NCI-H1694 treated with DMSO at 0.1 percent for 48 hours (cell line): Measurements from ENCODE around the gene MED13L.

ENCODE experiments used
- DNase-seq: peaks from one replicate; lab custom pipeline; 2025; lab: John Stamatoyannopoulos, UW

Gene MED13L

GRCh38 chr12:116126610-116127009, 150.9 kb downstream of the MED13L start:
- DNase-seq = no peak

- DNase-seq = no peak
These were observed 151.4 kb downstream of the MED13L start for GRCh38 chr12:116125956-116126566.

- DNase-seq = no peak
These were observed 152.4 kb downstream of the MED13L start for GRCh38 chr12:116125084-116125483.

- DNase-seq = peak; percentile 73
These were observed 153.8 kb downstream of the MED13L start for GRCh38 chr12:116123451-116124258.

GRCh38 chr12:116122628-116123027, 154.9 kb downstream of the MED13L start:
- DNase-seq = no peak

- no peak for DNase-seq
These were observed 156.0 kb downstream of the MED13L start for GRCh38 chr12:116121453-116121871.

GRCh38 chr12:116116650-116117424, 160.7 kb downstream of the MED13L start:
- no peak for DNase-seq

GRCh38 chr12:116113398-116114130, 163.9 kb downstream of the MED13L start:
- no peak for DNase-seq

- no peak for DNase-seq
These were observed 170.6 kb downstream of the MED13L start for GRCh38 chr12:116106870-116107269.

GRCh38 chr12:116104167-116104767, 173.2 kb downstream of the MED13L start:
- no peak for DNase-seq

- peak; percentile 64 for DNase-seq
These were observed 175.5 kb downstream of the MED13L start for GRCh38 chr12:116101991-116102390.

- no peak for DNase-seq
These were observed 177.7 kb downstream of the MED13L start for GRCh38 chr12:116099652-116100432.

- no peak for DNase-seq
These were observed 180.6 kb downstream of the MED13L start for GRCh38 chr12:116096874-116097273.

GRCh38 chr12:116094475-116094874, 183.0 kb downstream of the MED13L start:
- no peak for DNase-seq

- no peak for DNase-seq
These were observed 183.6 kb downstream of the MED13L start for GRCh38 chr12:116093915-116094314.

GRCh38 chr12:116092776-116093175, 184.7 kb downstream of the MED13L start:
- DNase-seq = no peak

- DNase-seq = no peak
These were observed 185.3 kb downstream of the MED13L start for GRCh38 chr12:116092162-116092561.

- no peak for DNase-seq
These were observed 185.9 kb downstream of the MED13L start for GRCh38 chr12:116091579-116091978.

GRCh38 chr12:116090516-116090915, 187.0 kb downstream of the MED13L start:
- no peak for DNase-seq

GRCh38 chr12:116089080-116089479, 188.4 kb downstream of the MED13L start:
- DNase-seq = no peak

GRCh38 chr12:116087962-116088361, 189.5 kb downstream of the MED13L start:
- DNase-seq = no peak
